GM19328 (cell line): Measurements from ENCODE around the gene RPL39L.

Experiments
- ATAC-seq: cut with Tn5 transposase; IDR thresholded peaks from one replicate; pipeline ENCODE4 v1.9.1; 2021; ENCODE audit warnings: mild to moderate bottlenecking, moderate library complexity; ENCODE audit not compliant: unreplicated experiment

Gene RPL39L

GRCh38 chr3:187101184-187102072, 37.9 kb downstream of the RPL39L start:
- no peak for ATAC-seq

- ATAC-seq, result no peak
Observed at GRCh38 chr3:187098923-187099512, 40.3 kb downstream of the RPL39L start.

GRCh38 chr3:187093320-187093719, 46.0 kb downstream of the RPL39L start:
- ATAC-seq, result no peak

GRCh38 chr3:187088701-187089100, 50.6 kb downstream of the RPL39L start:
- ATAC-seq, result no peak

- ATAC-seq, result no peak
Observed at GRCh38 chr3:187086831-187087230, 52.5 kb downstream of the RPL39L start.

- ATAC-seq, result no peak
Observed at GRCh38 chr3:187085933-187086332, 53.4 kb downstream of the RPL39L start.

GRCh38 chr3:187085021-187085666, 54.2 kb downstream of the RPL39L start:
- ATAC-seq, result no peak

GRCh38 chr3:187084580-187084979, 54.7 kb downstream of the RPL39L start:
- no peak for ATAC-seq

- ATAC-seq, result no peak
Observed at GRCh38 chr3:187084126-187084525, 55.2 kb downstream of the RPL39L start.

GRCh38 chr3:187082758-187083375, 56.4 kb downstream of the RPL39L start:
- ATAC-seq, result no peak

GRCh38 chr3:187080799-187081450, 58.4 kb downstream of the RPL39L start:
- no peak for ATAC-seq

GRCh38 chr3:187079090-187080022, 59.9 kb downstream of the RPL39L start:
- no peak for ATAC-seq

- no peak for ATAC-seq
Observed at GRCh38 chr3:187077537-187077936, 61.8 kb downstream of the RPL39L start.

- no peak for ATAC-seq
Observed at GRCh38 chr3:187077085-187077484, 62.2 kb downstream of the RPL39L start.

GRCh38 chr3:187076297-187076696, 63.0 kb downstream of the RPL39L start:
- ATAC-seq, result no peak

- ATAC-seq, result no peak
Observed at GRCh38 chr3:187074846-187075245, 64.5 kb downstream of the RPL39L start.

GRCh38 chr3:187073581-187074098, 65.7 kb downstream of the RPL39L start:
- ATAC-seq, result no peak

GRCh38 chr3:187072511-187072910, 66.8 kb downstream of the RPL39L start:
- no peak for ATAC-seq

- ATAC-seq, result no peak
Observed at GRCh38 chr3:187072102-187072501, 67.2 kb downstream of the RPL39L start.
